GM06990 (cell line): Measurements from ENCODE around the gene TMEM198.

Experiments
- DNase-seq: peaks from one replicate; pipeline ENCODE4 v3.0.0-alpha.2; 2011; ENCODE audit not compliant: insufficient read length; ENCODE audit errors: extremely low read depth
- H3K27me3 ChIP-seq: replicated peaks from 2 replicates; pipeline ENCODE4 v1.6.0; 2011; ENCODE audit warnings: low read length; ENCODE audit not compliant: control insufficient read depth, insufficient read depth
- H3K36me3 ChIP-seq: 2 replicates; pipeline ENCODE4 v1.5.1; 2011; ENCODE audit warnings: low read length; ENCODE audit not compliant: control insufficient read depth, insufficient read depth
- H3K4me3 ChIP-seq: replicated peaks from 2 replicates; pipeline ENCODE4 v1.5.1; 2011; ENCODE audit warnings: low read depth, mild to moderate bottlenecking, control low read depth, low read length
- CTCF ChIP-seq: IDR thresholded peaks from 2 replicates; pipeline ENCODE4 v1.5.1; 2011; ENCODE audit warnings: low read length, control low read depth, mild to moderate bottlenecking, inconsistent platforms; ENCODE audit not compliant: insufficient read depth, poor library complexity, severe bottlenecking

TMEM198 gene

GRCh38 chr2:219562049-219563020 is 18.5 kb downstream of the TMEM198 start:
- no peak for TF ChIP-seq CTCF
- H3K27me3 ChIP-seq, result peaks cover 1% of the 10 kb centered on the region
- no peaks in the 10 kb centered on the region for H3K36me3 ChIP-seq
- H3K4me3 ChIP-seq, result no peak overlapping the region
- no peak for DNase-seq

GRCh38 chr2:219563271-219563928 is 19.6 kb downstream of the TMEM198 start:
- peaks cover 1% of the 10 kb centered on the region for H3K27me3 ChIP-seq
- H3K4me3 ChIP-seq, result no peak overlapping the region
- DNase-seq, result no peak
- no peak for TF ChIP-seq CTCF
- no peaks in the 10 kb centered on the region for H3K36me3 ChIP-seq

GRCh38 chr2:219565130-219566080 is 21.6 kb downstream of the TMEM198 start:
- Histone ChIP-seq H3K4me3 (no peak overlapping the region), H3K36me3 (no peaks in the 10 kb centered on the region), H3K27me3 (peaks cover 1% of the 10 kb centered on the region)
- no peak for TF ChIP-seq CTCF
- no peak for DNase-seq

GRCh38 chr2:219566640-219567039 is 22.8 kb downstream of the TMEM198 start:
- H3K36me3 ChIP-seq, result no peaks in the 10 kb centered on the region
- no peak overlapping the region for H3K4me3 ChIP-seq
- no peak for TF ChIP-seq CTCF
- DNase-seq, result no peak
- H3K27me3 ChIP-seq, result peaks cover 1% of the 10 kb centered on the region

- Histone ChIP-seq H3K4me3 (no peak overlapping the region), H3K36me3 (no peaks in the 10 kb centered on the region), H3K27me3 (peaks cover 1% of the 10 kb centered on the region)
- no peak for DNase-seq
- no peak for TF ChIP-seq CTCF
Measured at GRCh38 chr2:219567131-219567530, 23.3 kb downstream of the TMEM198 start.
